Esophagus (tissue), 2 donors: Measurements from ENCODE around the gene PXDN. TPM values are rescaled to one million over a fixed set of nuclear protein-coding genes. Genes with fewer than 3 reads are reported as not detected.

Source experiments
- H3K27ac ChIP-seq, 2 donors: one replicate each; pipeline ENCODE4 v1.5.1; 2013; ENCODE audit warnings: low read depth in 2 of 2, mild to moderate bottlenecking in 2 of 2, inconsistent platforms in 1 of 2, low read length in 1 of 2, moderate library complexity in 1 of 2
- H3K27me3 ChIP-seq, 2 donors: one replicate each; pipeline ENCODE4 v1.6.1; 2013; ENCODE audit warnings: low read length in 2 of 2, control low read depth in 1 of 2, mild to moderate bottlenecking in 1 of 2; ENCODE audit not compliant: insufficient read depth in 2 of 2, control insufficient read depth in 1 of 2
- H3K36me3 ChIP-seq, 2 donors: one replicate each; pipeline ENCODE4 v1.6.1; 2013; ENCODE audit warnings: low read length in 1 of 2; ENCODE audit not compliant: control insufficient read depth in 2 of 2, insufficient read depth in 2 of 2
- H3K4me1 ChIP-seq, 2 donors: one replicate each; pipeline ENCODE4 v1.6.1; 2013; ENCODE audit warnings: low read length in 1 of 2; ENCODE audit not compliant: control insufficient read depth in 2 of 2, insufficient read depth in 2 of 2
- H3K4me3 ChIP-seq, 2 donors: one replicate each; pipeline ENCODE4 v1.5.1; 2013; ENCODE audit warnings: low read length in 2 of 2, mild to moderate bottlenecking in 2 of 2, low read depth in 1 of 2, moderate library complexity in 1 of 2
- H3K9me3 ChIP-seq, 2 donors: one replicate each; pipeline ENCODE4 v1.6.1; 2013; ENCODE audit warnings: mild to moderate bottlenecking in 2 of 2, low read depth in 1 of 2, low read length in 1 of 2, moderate library complexity in 1 of 2; ENCODE audit not compliant: control insufficient read depth in 2 of 2, insufficient read depth in 1 of 2
- WGBS, 2 donors: extraction: QIAGEN DNeasy Blood & Tissue Kit; methylation state at CpG; one replicate each; pipeline ENCODE4 v1.1.7; 2013; 5-methylcytosine and 5-hydroxymethylcytosine counted together
- polyA plus RNA-seq, 2 donors: library from polyadenylated mRNA; stranded (reverse); fragments of 200-250 nt; gene quantifications; one replicate each; pipeline ENCODE4 v1.2.3, GENCODE V29; 2013
- donor health status: healthy with polysubstance abuse.
- donor health status: Bipolar disorder and iron deficiency.

The PXDN gene
- polyA plus RNA-seq, 2 donors, result 1.1 to 1.9 TPM

- Histone ChIP-seq H3K4me1 (no peaks in the 10 kb centered on the region), H3K27ac (no peak overlapping the region), H3K4me3 (no peak overlapping the region), H3K36me3 (no peaks in the 10 kb centered on the region), H3K27me3 (no peaks in the 10 kb centered on the region), H3K9me3 (peaks cover 0 to 3% of the 10 kb centered on the region in 2 donors)
- WGBS, 2 donors, result 83 to 87% methylated on average over 11 of the region's 11 CpGs
Measured at GRCh38 chr2:1621041-1621440, 123.3 kb downstream of the PXDN start.

DNA sequence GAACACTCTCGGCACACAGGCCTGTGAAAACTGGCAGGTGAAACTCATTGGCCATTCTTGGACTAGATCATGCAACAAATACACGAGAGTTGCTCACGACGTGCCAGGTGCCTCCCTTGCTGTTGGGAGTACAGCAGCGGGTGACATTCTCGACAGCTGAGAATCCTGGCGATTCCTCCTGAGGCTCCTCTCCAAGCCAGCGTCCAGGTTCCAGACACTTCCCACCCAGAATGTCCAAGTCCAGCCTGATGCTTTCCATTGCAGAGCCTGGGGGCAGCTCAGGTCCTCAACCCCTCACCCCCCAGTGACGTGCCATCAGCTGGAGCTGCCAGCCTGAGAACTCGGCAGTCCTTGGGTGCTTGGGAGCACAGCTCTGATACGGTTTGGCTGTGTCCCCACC, 124.2 kb downstream of the PXDN start:
- no peaks in the 10 kb centered on the region for H3K36me3 ChIP-seq

GRCh38 chr2:1619556-1619955, 124.8 kb downstream of the PXDN start:
- no peak overlapping the region for H3K27ac ChIP-seq
- H3K27me3 ChIP-seq, result no peaks in the 10 kb centered on the region
- WGBS, 2 donors, result 73 to 84% methylated on average over 9 of the region's 10 CpGs
- no peak overlapping the region for H3K4me3 ChIP-seq
- peaks cover 0 to 3% of the 10 kb centered on the region in 2 donors for H3K9me3 ChIP-seq
- no peaks in the 10 kb centered on the region for H3K4me1 ChIP-seq
- H3K36me3 ChIP-seq, result no peaks in the 10 kb centered on the region

More for the DNA sequence above, 124.2 kb downstream of the PXDN start:
- WGBS, 2 donors, result 85 to 92% methylated on average over 11 of the region's 11 CpGs
- Histone ChIP-seq H3K4me1 (no peaks in the 10 kb centered on the region), H3K27ac (no peak overlapping the region), H3K4me3 (no peak overlapping the region), H3K9me3 (peaks cover 0 to 3% of the 10 kb centered on the region in 2 donors), H3K27me3 (no peaks in the 10 kb centered on the region)

- peaks cover 0 to 3% of the 10 kb centered on the region in 2 donors for H3K9me3 ChIP-seq
- no peaks in the 10 kb centered on the region for H3K4me1 ChIP-seq
- H3K27me3 ChIP-seq, result no peaks in the 10 kb centered on the region
- no peak overlapping the region for H3K27ac ChIP-seq
- H3K36me3 ChIP-seq, result no peaks in the 10 kb centered on the region
- 72 to 80% methylated on average over 1 to 3 of the region's 3 CpGs for WGBS, 2 donors
- H3K4me3 ChIP-seq, result no peak overlapping the region
Measured at GRCh38 chr2:1618974-1619373, 125.3 kb downstream of the PXDN start.

DNA sequence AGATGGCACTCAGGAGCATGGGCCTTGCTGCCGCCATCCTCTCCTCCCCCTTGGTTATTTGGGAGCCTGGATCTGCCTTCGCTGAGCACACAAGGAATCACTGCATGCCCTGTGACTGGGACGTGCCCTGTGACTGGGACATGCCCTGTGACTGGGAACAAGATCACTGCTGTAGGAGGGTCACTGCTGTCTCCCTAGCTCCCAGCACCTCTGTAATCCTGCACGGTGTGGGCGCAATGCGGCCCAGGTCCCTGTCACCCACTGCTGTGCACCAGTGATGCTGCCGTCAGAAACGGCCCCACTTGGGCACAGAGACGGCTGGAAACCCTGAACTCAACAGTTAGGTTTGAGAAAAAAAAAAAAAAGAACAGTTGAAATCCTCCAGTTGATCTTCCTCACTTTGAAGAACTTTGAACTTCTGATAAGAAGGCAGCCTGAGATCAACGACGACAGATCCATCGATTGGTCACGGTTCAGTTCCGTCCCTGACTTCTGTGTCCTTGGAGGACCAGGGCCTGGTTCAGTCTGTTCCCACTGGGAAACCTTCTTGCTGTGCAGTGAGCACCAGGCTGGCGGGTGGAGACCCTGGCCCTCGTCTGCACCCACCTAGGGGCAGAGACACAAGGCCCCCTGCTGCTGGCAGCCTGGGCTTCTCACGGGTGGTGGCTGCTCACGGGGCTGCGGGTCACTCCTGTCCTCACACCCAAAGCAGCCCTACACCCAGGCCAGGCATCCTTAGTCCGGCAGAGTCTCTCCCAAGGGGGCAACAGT, 125.9 kb downstream of the PXDN start:
- Histone ChIP-seq H3K27me3 (no peaks in the 10 kb centered on the region), H3K4me3 (no peak overlapping the region), H3K27ac (no peak overlapping the region), H3K4me1 (no peaks in the 10 kb centered on the region), H3K36me3 (no peaks in the 10 kb centered on the region), H3K9me3 (peaks cover 0 to 3% of the 10 kb centered on the region in 2 donors)
- WGBS, 2 donors, result 83 to 93% methylated on average over 20 of the region's 20 CpGs

DNA sequence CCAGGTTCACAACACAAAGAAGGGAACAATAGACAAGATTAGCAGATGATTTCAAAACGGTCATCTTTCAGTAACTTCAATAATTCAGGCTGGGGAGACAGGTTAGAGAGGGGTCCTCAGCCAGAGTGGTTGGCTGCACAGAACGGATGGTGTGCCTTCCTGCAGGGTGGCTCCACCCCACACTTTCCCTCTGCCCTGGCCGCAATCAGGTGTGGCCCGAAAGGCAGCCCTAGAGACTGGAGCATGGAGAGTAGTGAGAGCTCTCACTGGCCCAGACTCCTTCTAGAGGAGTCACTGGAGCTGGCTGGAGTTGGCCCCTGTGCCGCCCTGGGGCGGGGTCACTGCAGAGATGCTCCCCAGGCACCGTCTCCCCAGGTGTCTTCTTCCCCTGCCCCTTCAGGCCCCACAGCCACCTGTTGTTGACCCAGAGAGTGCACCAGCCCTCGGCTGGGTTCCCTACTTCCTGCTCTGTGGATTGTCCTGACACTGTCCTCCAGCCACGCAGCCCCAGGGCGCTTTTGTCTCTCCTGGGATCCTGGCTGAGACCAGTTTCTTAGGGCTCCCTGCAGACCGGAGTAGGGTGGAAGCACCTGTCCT, 126.8 kb downstream of the PXDN start:
- no peaks in the 10 kb centered on the region for H3K27me3 ChIP-seq
- H3K4me3 ChIP-seq, result no peak overlapping the region
- no peak overlapping the region for H3K27ac ChIP-seq
- H3K4me1 ChIP-seq, result no peaks in the 10 kb centered on the region
- H3K36me3 ChIP-seq, result no peaks in the 10 kb centered on the region
- peaks cover 0 to 3% of the 10 kb centered on the region in 2 donors for H3K9me3 ChIP-seq
- 71 to 77% methylated on average over 11 of the region's 11 CpGs for WGBS, 2 donors

DNA sequence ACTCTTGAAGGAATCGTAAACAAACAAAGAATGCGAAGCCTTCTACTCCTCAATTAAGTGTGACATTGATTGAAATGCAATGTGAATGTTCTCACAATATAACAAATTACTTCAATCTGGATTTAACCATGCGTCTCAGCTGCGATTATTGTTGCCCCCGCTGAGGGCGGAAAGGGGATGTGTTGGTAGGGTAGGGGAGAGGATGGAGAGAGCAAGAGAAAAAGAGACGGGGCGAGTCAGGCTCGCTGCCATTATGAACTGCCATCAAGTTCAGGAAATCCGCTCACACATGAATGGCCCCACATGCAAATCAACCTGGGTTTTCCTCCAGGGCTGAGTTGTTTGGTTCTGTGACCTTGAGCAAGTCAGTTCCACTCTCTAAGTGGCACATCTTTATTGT, 129.8 kb downstream of the PXDN start:
- Histone ChIP-seq H3K9me3 (peaks cover 0 to 3% of the 10 kb centered on the region in 2 donors), H3K27ac (no peak overlapping the region), H3K4me1 (no peaks in the 10 kb centered on the region), H3K36me3 (no peaks in the 10 kb centered on the region), H3K4me3 (no peak overlapping the region), H3K27me3 (no peaks in the 10 kb centered on the region)
- WGBS, 2 donors, result 71 to 73% methylated on average over 10 of the region's 10 CpGs

GRCh38 chr2:1613731-1614354, 130.5 kb downstream of the PXDN start:
- no peak overlapping the region for H3K4me3 ChIP-seq
- WGBS, 2 donors, result 68 to 72% methylated on average over 7 of the region's 7 CpGs
- H3K27me3 ChIP-seq, result no peaks in the 10 kb centered on the region
- H3K27ac ChIP-seq, result no peak overlapping the region
- no peaks in the 10 kb centered on the region for H3K9me3 ChIP-seq
- no peaks in the 10 kb centered on the region for H3K36me3 ChIP-seq
- H3K4me1 ChIP-seq, result no peaks in the 10 kb centered on the region

DNA sequence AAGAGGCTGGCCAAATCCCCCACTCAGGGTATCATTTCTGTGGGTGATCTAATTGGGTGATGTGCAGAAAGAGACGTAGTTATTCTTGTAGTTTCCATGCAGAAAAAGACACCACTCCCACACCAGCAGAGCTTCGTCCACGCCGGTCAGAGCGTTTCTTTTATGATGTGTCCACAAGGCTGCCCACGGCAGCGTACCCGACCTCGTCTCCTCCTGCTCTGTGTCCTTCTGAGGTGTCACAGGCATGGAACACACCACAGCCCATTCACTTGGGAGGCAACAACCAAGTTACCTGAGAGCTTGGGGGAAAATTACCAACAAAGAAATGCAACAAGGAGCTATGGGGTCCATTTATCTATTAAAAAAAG, 131.3 kb downstream of the PXDN start:
- H3K9me3 ChIP-seq, result no peaks in the 10 kb centered on the region
- no peaks in the 10 kb centered on the region for H3K27me3 ChIP-seq
- 94% methylated on average over 9 of the region's 9 CpGs for WGBS, 2 donors

More for the DNA sequence above, 131.3 kb downstream of the PXDN start:
- Histone ChIP-seq H3K36me3 (no peaks in the 10 kb centered on the region), H3K4me1 (peaks cover 0 to 2% of the 10 kb centered on the region in 2 donors), H3K27ac (no peak overlapping the region), H3K4me3 (no peak overlapping the region)
